ENCODE measurements around the gene ZNF79. TPM values are rescaled to one million over a fixed set of nuclear protein-coding genes. Genes with fewer than 3 reads are reported as not detected.

Gene ZNF79
- total and polyA plus RNA-seq, 9 of the 15 experiments (the other 6 are each of a cell fraction or from before 2014, with no cell fraction given), result 0.62 to 7.0 (median 4.1) TPM

DNA sequence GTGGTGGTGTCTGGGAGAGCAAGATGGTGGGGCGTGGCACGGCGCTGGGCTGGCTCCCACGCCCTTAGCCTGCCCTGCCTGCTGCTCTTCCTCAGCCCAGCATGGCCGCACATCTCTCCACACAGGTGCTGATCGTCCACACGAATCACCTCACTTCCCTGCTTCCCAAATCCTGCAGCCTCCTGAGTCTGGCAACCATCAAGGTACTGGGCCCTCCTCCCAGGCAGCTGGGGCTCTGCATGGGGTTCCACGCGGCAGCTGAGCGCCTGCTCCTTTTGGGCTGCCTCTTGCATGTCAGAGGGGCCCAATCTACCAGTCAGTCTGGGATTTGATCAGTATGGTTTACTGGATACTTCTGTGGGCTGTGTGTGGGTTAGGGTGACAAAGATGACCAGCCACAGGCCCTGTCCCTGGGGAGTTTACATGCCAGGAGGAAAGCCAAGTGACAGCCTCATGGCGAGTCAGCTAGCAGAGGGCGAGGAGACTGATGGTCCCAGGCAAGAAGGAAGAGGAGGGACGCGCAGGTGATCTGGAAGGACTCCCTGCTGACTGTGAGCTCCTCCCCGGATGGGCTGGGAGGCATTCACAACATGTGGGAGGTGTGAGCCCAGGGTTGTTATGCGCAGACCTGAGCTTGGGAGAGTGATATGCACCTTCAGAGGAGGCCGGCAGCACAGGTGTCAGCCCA is 33.2 kb downstream of the ZNF79 start (continued):
- TF ChIP-seq, protein P1, sequence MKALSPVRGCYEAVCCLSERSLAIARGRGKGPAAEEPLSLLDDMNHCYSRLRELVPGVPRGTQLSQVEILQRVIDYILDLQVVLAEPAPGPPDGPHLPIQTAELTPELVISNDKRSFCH (CRISPR knock-in tag; IDR thresholded peaks at IDR 0.05), result no peak
- TF ChIP-seq, protein P1 (tag; IDR thresholded peaks at IDR 0.05), result no peak
- no peak for TF ChIP-seq KDM5B (IDR thresholded peaks at IDR 0.05; ENCODE audit: insufficient replicate concordance, low read depth, low read length)

DNA sequence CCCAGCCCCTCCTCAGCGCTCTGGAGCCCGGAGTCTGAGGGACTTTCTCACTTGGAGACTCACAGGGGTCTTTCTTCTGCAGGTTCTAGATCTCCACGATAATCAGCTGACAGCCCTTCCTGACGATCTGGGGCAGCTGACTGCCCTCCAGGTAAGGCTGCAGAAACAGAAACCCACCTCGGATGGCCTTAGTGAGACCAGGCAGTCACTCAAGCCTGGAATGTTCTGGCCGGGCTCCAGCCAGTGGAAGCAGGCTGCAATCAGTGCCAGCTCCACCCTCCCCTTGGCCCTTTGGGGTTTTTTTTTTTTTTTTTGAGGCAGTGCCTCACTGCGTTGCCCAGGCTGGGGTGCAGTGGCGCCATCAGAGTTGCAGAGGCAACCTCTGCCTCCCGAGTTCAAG is 34.7 kb downstream of the ZNF79 start:
- H3K4me3 ChIP-seq, result no peak overlapping the region
- no peak for DNase-seq (ENCODE audit: extremely low read depth in 1 of 4, low spot score in 3 of 4)
- H3K4me1 ChIP-seq (replicated peaks in 1 of 2; ENCODE audit: control insufficient read depth in 2 of 2, insufficient read depth in 2 of 2, low read length in 2 of 2), result peaks cover 9 to 10% of the 10 kb centered on the region in 2 experiments; a peak in 4 of 5 replicates
- no peak overlapping the region for H3K27ac ChIP-seq (ENCODE audit: extremely low read depth, low read depth, low read length)
- no peaks in the 10 kb centered on the region for H3K79me2 ChIP-seq (ENCODE audit: control insufficient read depth, insufficient read depth, low read length)
- no peak for FAIRE-seq
- ChIA-PET CTCF (ENCODE audit: low intra/inter-chr PET ratio) (no interaction called here), POLR2A (interaction anchor here (0.5 to 0.7 kb wide), 2 partner anchors 17 to 600 kb away, joined by 3 read pairs; no protein-coding TSS in a partner anchor)
- in situ Hi-C loops (cut with MboI), result no loop called here
- no peak for ATAC-seq
- peaks cover 43% of the 10 kb centered on the region; the same call in 2 of the 3 replicates for H3K36me3 ChIP-seq (ENCODE audit: control insufficient read depth, insufficient read depth, low read length)
- no peak overlapping the region for H2AFZ ChIP-seq (ENCODE audit: low read depth, low read length)
- no peaks in the 10 kb centered on the region for H3K27me3 ChIP-seq (ENCODE audit: control insufficient read depth in 2 of 2, insufficient read depth in 2 of 2, low read length in 2 of 2)
- H3K9me3 ChIP-seq (replicated peaks; ENCODE audit: control insufficient read depth, insufficient read depth, low read depth, low read length), result no peaks in the 10 kb centered on the region
- no TSS peak for BruUV-seq (replicated peaks)
- H3K9me1 ChIP-seq (ENCODE audit: control insufficient read depth, insufficient read depth, low read length), result peaks cover 3% of the 10 kb centered on the region
- H3K4me2 ChIP-seq (ENCODE audit: insufficient read depth, low read length), result no peak overlapping the region
- intact Hi-C loops (cut with micrococcal nuclease), result no loop called here
- WGBS (ENCODE audit: insufficient coverage, low coverage, missing lambda C conversion rate), result 82% methylated on average over 9 of the region's 9 CpGs
- H4K20me1 ChIP-seq (replicated peaks; ENCODE audit: control insufficient read depth, insufficient read depth, low read length), result no peaks in the 10 kb centered on the region
- H3K9ac ChIP-seq (ENCODE audit: insufficient read depth in 1 of 2, low read depth in 2 of 2, low read length in 2 of 2), result no peak overlapping the region
- TF ChIP-seq, protein P2, sequence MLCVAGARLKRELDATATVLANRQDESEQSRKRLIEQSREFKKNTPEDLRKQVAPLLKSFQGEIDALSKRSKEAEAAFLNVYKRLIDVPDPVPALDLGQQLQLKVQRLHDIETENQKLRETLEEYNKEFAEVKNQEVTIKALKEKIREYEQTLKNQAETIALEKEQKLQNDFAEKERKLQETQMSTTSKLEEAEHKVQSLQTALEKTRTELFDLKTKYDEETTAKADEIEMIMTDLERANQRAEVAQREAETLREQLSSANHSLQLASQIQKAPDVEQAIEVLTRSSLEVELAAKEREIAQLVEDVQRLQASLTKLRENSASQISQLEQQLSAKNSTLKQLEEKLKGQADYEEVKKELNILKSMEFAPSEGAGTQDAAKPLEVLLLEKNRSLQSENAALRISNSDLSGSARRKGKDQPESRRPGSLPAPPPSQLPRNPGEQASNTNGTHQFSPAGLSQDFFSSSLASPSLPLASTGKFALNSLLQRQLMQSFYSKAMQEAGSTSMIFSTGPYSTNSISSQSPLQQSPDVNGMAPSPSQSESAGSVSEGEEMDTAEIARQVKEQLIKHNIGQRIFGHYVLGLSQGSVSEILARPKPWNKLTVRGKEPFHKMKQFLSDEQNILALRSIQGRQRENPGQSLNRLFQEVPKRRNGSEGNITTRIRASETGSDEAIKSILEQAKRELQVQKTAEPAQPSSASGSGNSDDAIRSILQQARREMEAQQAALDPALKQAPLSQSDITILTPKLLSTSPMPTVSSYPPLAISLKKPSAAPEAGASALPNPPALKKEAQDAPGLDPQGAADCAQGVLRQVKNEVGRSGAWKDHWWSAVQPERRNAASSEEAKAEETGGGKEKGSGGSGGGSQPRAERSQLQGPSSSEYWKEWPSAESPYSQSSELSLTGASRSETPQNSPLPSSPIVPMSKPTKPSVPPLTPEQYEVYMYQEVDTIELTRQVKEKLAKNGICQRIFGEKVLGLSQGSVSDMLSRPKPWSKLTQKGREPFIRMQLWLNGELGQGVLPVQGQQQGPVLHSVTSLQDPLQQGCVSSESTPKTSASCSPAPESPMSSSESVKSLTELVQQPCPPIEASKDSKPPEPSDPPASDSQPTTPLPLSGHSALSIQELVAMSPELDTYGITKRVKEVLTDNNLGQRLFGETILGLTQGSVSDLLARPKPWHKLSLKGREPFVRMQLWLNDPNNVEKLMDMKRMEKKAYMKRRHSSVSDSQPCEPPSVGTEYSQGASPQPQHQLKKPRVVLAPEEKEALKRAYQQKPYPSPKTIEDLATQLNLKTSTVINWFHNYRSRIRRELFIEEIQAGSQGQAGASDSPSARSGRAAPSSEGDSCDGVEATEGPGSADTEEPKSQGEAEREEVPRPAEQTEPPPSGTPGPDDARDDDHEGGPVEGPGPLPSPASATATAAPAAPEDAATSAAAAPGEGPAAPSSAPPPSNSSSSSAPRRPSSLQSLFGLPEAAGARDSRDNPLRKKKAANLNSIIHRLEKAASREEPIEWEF (CRISPR knock-in tag; IDR thresholded peaks at IDR 0.05), result no peak
- TF ChIP-seq ZNF551 (CRISPR knock-in tag; IDR thresholded peaks at IDR 0.05), result no peak
- TF ChIP-seq, protein P3, sequence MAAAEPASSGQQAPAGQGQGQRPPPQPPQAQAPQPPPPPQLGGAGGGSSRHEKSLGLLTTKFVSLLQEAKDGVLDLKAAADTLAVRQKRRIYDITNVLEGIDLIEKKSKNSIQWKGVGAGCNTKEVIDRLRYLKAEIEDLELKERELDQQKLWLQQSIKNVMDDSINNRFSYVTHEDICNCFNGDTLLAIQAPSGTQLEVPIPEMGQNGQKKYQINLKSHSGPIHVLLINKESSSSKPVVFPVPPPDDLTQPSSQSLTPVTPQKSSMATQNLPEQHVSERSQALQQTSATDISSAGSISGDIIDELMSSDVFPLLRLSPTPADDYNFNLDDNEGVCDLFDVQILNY (CRISPR knock-in tag; IDR thresholded peaks at IDR 0.05), result no peak
- no peak for TF ChIP-seq ZNF695 (CRISPR knock-in tag; IDR thresholded peaks at IDR 0.05)
- TF ChIP-seq RFX7 (CRISPR knock-in tag; IDR thresholded peaks at IDR 0.05), result no peak
- TF ChIP-seq ZKSCAN8 (CRISPR knock-in tag; IDR thresholded peaks at IDR 0.05), result no peak
- TF ChIP-seq RBM25 (IDR thresholded peaks at IDR 0.05; ENCODE audit: low read depth, low read length, severe bottlenecking), result no peak
- TF ChIP-seq NFATC3 (IDR thresholded peaks at IDR 0.05), result no peak
- TF ChIP-seq KAT8 (IDR thresholded peaks at IDR 0.05; ENCODE audit: low read depth), result no peak
